GM19238 (cell line): Measurements from ENCODE around the gene MFSD6L.
"Not testable (repeated sequence)": the region's sequence is repeated elsewhere in the genome, so short reads cannot be mapped to it uniquely, and the experiment has no call there.

Experiments used
- DNase-seq: peaks from one replicate; pipeline ENCODE4 v3.0.0; 2011; ENCODE audit warnings: low spot score; ENCODE audit not compliant: insufficient read length

Gene MFSD6L

DNA sequence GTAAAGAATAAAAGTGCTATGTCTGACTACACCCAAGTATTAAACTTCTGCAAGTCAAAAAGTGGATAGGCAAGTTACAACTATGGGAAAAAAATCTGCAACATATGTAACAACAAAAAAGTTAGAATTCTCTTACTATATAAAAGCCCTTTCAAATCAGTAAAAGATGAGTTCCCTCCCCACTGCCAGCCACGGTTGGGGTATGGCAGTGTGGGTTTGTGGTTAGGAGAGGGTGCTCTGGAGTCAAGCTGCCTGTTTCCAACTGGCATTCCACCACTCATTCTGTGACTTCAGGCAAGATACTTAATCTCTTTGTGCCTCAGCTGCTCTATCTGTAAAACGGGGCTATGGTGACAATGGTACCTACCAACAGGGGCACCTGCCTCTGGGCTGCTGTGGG is 26.6 kb upstream of the MFSD6L start:
- DNase-seq: no peak

DNA sequence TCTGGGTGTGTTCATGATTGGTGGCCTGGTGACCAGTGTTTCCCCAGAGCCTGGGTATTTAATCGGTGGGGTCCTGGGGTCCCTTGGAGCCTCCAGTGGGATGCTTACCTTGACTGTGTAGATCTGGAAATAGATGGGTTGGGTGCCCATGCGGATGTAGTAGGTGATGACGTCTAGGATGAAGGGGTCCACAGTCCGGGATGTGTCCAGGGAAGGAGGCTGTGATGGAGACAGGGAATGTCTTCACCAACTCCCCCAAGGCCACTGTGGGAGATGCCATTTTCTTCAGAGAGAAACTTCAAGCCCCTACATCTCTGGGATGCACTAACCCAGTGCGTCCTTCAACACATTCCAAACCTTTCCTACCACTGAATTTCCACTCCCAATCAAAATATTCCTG is 24.1 kb upstream of the MFSD6L start:
- DNase-seq: no peak

DNA sequence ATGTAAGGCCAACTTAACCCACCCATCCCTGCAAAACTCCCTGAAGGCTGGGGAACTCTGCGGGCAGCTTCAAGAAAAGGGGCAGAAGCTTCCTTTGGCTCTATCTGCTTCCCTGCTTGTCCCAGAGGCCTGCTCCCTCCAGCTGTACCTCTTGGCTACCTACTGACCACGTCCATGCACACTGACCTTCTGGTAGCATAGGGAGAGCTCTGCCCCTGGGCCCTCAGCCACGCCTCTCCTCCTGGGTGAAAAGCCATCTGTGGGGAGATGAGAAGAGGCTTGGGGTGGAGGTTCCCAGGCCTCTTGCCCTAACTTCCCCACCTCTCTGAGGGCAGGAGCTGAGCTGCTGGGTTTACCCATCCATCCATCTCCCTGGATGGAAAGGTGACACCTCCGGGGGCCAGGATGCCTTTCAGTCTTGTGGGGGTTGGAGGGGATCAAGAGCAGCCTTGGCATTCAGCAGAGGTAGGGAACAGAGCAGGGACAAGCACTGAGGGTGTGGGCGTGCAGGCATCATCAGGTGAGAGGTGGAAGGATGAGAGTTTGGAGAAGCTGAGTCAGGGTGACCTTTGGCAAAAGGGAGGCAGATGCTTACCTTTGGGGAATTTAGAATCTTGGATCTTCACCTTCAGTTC is 23.4 kb upstream of the MFSD6L start:
- no peak for DNase-seq

DNA sequence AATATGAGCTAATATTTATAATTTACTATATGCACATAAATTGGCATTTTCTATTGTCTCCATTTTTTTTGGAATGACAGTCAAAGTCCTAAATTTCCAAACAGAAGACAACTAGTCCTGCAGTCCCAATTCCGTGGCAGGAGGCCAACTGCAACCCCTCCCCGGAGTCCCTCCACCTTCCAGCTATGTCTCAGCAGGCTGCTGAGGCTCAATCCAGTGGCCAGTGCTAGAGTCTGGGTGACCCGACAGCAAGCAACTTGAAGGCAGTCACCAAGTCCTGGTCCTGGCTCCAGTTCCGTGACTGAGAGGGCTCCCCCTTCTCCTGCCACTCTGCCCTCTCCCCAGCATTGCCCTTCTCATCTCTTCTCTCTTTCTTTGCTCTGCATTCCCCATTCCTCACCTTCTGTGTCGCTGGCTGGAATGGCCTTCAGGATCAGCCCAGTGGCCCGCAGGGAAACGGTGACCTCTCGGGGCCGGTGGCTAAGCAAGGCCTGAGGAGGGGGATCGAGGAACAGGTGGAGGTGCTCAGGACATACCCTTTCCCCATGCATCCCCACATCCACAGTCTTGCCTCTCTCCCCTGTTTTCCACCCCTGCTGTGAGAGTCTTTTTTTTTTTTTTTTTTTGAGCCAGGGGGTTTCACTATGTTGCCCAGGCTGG is 22.4 kb upstream of the MFSD6L start:
- DNase-seq: no peak

DNA sequence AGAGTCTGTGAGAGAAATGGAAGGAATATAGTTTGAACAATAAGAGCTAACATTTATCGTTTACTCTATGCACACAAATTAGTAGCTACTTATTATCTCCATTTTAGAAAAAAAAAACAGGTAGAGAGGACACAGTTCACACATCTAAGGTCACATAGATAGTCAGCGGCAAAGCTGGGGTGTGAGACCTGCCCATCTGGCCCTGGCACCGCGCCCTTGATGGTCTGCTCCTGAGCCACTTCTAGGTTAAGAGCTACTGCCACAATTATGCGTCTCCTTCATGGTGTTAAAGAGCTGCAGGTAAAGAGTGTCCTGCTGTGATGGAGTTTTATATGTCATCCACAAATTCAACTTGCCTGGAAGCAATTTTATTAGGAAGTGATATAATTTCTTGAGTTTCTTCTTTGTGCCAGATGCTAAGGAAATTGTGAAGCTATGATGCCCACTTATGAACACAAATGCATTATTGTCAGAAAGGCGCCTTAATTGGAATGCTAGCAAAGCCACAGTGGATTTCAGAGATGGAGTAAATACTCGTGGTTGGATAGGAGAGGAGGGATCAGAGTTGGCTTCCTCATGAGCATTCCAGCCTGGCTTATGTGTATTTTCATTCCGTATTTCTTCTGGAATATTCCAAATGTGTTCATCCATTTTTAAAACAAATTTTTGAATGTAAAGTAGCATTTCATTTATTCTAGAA is 21.3 kb upstream of the MFSD6L start:
- DNase-seq: no peak

DNA sequence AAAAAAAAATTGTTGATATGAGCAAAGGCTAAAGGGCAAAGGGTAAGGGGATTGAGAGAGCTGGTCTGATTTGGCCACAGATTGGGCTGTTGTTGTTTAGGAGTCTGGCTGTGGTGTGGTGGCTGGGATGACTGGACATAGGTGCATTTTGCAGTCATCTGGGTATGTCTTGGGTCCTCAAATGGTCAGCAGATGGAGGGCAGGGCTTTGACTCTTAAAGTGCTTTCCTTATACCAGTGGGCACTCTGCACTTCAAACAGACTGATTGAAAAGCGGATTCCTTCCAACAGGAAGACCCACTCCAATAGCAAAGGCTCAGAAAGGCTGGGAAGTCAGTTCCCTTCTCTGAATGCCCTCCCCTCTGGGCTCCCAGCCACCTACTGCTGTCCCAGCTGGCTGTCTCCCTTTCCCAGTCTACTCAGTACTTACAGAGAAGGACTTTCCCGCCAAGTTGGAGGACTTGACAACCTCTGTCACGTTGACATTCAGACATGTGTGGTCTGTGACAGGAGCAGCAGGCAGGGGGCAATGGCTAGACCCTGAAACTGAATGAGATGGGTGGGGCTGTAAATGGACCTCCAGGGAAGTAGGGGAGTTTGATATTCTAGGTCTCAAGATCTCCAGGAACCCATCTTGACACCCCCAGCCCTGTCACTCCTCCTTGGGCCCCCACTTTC is 19.6 kb upstream of the MFSD6L start:
- DNase-seq: no peak

DNA sequence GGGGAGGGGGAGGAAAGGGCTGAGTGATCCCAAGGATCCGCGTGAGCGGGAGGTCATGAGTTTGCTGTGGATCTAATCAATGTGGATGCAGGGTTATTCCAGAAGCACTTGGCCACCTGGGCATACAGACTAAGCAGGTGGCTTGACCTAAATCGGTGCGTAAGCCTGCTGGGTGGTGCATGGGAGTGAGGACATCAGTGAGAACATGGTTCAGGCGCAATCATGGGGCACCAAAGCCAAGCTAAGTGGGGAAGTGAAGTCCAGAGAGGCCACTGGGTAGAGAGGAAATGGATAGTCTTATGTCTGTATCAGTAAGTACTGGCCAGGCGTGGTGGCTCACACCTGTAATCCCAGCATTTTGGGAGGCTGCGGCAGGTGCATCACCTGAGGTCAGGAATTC is 18.9 kb upstream of the MFSD6L start:
- no peak for DNase-seq

DNA sequence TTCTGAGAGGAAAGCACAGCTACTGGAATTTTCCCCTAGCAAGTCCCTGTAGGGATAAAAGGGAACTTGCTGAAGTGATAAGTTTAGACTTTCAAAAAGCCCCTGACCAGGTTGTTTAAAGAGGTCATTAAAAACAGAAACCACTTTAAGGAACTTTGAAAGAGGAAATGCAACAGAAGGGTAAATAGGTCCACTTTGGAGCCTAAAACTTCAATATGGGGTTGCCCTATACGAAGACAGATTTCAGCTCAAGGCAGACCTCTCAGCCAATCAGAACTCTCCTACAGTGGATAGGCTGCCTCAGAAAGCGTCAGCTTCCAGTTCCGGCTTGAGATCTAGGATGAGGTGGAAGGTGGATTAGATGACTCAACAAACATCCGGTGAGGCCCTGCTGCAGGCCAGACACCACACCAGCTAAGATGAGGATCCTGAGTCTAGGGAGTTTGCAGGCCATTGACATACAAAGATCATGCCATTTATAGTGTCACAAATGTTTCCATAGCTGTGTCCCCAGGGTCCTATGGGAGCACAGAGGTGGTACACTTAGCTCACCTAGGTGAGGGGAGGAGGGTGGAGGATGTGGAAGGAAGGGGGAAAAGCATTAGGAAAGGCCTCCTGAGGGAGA is 7.9 kb upstream of the MFSD6L start:
- peak; percentile 88 for DNase-seq

DNA sequence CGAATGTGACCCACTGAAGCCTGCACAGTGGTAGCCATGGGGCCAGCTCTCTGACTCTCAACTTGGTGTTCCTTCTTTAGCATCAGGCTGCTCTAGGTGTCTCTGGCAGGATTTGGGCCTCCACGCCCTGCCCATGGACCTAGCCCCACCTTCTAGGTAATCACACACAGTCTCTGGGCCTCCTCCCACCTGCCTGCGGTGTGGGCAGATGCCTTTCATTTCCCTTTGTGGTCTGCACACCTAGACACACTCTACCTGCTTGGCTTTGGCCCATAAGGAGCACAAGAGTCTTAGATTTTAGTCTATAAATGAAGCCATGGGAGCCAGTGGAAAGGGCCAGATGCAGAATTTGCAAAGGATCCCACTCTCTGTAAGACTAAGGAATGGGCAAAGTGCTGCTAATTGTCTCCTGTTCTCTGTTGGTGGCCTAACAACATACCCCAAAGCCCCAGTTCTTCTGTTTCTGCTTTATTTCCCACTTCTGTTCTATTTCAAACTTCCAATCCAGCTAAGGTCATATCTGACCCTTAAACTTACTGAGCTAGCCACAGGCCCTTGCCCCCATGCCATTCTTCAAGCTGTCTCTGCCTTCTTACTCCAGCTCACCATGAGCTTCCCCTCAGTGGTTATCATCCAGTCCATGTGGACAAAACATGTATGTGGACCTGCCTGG is 7.2 kb upstream of the MFSD6L start:
- DNase-seq: no peak

DNA sequence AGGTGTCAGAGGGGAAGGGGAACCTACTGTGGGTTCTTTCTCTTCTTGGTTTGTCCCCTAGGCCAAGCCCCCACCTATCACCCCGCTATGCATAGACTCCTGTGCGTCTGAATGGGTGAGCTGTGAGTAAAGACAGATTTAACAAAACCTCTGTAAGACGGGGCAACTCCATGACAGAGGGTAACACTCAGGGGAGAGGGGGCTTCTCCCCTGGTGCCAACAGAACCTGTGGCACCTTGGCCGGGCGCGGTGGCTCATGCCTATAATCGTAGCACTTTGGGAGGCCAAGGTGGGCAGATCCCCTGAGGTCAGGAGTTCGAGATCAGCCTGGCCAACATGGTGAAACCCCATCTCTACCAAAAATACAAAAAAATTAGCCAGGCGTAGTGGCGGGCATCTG is 6.2 kb upstream of the MFSD6L start:
- not testable (repeated sequence) for DNase-seq

DNA sequence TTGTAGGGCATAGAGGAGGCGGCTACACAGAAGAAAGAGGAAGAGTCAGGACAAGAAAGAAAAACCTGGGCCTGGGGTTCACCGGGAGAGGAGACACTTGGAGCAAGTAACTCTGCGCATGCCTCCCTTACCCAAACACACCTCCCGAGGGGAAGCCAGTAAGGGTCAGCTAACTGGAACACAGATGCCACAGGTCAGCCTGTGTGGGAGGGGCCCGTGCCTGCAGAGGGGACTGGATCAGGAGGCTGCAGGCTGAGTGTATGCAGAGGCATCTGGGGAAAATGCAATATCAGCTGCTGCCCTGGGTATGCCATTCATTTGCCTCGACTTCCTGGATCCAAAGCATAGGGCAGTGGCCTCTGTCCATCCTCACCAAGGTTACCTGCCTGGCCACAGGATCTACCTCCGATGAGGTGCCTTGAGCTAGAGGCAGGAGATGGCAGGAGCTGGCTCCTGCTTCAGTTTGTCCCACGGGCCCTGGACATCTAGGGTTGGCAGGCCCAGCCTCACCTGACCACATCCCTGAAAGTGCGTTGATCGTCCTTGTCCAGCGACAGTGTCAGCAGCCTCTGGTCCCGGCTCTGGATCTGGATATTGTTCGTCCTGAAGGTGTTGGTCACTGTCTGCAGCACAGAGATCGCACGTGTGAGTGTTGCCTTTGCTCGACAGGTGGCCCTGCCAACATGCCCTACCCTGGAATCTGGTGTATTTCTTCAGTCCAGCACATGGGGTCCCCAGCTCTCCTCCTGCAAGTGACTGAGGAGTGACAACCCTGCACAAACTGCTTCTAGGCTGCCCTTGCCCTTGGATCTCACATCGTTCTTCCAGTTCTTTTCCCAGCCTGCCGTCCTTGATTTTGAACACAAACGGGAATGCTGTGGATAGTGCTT is 4.6 kb upstream of the MFSD6L start:
- DNase-seq: no peak

DNA sequence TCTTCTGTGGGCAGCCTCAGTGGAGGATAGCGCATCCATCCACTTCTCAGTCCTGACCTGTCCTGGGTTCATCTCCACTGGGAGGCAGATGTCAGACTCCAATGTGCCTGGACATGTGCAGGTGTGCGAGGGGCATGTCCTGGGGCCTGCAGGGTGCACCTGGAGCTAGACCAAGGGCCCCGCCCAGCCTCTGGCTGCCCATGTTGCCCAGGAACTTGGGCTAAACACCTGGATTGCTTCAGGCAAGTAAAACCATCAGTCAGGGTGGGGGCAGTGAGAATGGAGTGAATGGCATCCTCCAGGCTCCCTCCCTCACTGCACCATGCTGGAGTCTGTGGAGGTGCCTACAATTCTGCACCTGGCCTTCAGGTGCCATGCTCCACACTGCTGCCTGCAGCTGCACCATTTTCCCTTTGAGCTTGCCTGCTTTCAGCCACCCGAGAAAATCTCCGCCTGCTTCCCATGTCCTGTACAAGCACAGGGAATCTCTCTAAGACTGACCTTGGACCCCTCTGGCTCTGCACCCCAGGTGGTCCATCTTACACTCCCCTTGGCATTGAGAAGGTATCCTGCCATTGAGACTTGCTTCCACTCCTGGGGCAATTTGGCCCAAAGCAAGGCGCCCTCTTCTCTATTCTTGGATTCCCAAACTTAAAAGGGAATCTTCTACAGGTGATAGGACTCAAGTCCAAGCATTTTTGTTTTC is 2.1 kb upstream of the MFSD6L start:
- no peak for DNase-seq

DNA sequence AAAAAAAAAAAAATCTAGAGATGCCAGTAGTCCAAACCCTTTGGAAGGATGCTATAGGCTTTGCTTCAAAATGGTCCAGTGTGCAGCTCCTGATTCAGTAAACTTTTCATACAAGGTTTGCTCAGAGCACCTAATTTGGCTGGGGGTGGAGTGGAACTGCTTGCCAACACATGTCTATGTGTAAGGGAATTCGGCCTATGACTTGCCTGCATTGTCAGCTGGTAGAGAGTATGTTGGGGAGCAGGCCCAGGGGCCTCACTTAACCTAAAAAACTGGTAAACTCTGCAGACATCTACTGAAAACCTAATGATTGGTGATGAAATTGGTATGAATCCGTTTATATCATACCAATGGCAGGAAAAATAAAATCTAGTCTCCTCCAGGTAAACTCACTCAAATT is 1.5 kb upstream of the MFSD6L start:
- no peak for DNase-seq

DNA sequence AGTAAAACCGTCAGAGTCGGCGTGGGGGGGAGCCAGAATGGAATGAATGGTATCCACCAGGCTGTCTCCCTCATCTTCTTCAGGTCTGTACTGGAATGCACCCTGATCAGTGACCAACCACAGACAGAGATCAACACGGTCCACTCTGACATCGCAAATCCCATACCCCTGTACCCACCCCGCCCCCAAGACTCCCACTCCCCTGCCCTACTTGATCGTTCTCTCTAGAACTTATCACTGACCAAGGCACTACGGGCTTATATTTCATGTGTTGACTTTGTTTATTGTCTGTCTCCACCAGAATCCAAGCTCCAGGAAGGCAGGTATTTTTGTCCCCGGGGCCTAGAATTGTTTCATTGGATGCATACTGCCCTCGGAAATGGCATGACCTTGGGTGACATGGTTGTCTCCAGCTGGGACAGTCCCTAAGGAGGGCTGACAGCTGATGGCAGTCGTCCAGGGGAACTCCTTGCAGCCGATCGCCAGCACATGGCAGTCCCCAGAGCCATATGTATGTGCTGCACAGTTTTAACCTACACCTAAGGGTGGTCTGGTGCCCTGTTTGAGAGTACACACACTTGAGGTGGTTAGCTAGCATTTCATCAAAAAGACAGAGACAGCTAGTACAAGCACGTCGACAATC is 526 bp upstream of the MFSD6L start:
- no peak for DNase-seq

DNA sequence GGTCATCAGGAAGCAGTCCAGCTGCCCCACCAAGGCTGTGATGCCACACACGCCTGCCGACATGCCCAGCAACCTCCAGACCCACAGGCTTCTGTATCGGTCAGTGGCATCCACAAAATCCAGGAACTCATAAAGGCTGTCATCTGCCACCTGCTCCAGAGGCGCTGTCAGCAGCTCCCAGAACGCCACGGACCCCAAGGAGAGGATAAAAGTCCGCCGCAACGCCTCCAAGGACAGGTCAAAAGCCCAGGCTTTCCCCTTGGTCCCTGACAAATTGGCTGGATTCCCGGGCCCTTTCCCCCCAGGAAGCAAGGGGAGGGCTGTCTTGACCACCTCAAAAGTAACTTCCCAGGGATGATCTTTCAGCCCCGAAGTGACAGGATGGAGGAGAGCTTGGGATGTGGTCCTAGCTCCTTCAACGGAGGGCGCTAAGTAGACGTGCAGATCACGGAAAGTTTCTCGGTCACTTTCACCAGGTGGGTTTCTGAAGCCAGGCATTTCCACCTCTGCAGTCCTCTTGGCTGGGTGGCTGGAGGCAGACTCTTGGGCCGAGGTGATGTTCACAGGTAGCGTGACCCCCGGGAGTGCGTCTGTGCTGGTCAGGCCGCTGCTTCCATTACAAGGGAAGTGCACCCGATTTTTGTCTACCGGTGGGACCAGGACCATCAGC is 854 bp downstream of the MFSD6L start:
- DNase-seq: no peak

DNA sequence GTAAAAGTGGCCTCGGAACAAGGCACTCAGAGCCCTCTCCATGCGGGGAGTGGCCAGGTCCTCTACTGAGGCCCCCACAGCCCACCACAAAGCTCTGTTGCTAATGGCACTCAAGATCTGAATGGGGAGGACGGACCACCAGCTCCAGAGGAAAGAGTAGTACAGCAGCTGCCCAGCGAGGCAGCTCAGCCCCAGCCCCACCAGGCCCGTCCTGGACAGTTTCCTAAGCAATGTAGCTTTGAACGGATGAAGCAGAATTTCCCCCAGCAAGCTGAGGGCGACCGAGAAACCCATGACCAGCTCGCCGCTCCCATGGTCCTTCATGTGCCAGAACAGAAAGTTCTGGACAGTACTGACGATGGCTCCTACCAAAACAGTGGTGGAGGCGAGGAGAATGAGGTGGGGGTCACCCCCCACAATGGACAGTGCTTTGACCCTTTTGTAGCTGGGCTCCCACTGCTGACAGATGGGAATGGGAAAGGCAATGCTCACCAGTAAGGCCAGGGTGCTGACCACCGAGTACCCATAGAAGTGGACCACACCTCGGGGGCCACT is 1.5 kb downstream of the MFSD6L start:
- no peak for DNase-seq

DNA sequence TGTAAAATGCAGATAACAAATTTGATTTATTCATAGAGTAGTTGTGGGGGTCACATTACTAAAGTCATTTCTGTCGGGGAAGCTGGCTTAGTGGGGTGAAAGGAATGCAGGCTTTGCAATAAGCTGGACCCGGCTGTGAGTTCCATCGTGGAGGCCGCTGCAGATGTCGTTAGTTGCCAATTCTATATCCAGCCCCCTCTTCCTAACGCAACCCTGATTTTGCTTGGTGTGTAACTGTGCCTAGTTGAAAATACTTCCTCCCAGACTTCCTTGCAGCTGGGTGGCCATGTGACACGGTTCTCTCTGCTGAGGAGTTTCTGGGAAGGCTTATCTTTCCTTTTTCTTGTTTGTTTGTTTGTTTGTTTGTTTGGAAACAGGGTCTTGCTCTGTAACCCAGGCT is 4.5 kb downstream of the MFSD6L start:
- no peak for DNase-seq

DNA sequence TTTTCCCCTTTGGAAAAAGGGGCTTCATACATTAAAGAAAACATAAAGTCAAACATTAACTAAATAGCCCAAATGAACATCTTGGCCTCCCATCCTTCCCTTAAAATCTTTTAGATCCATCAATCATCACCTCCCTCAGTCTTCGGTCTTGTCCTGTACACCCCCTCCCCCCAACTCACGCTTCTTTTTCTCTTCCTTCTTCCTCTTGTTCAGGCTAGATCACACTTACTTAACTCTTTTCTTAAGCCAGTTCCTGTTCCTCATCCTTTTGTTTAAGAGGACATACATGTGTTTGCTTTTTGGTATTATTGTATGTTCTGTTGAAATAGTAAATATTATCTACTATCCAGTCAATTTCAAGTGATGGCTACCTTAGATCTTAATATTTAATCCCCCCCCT is 5.5 kb downstream of the MFSD6L start:
- DNase-seq: no peak
